HUES64 (cell line): ENCODE measurements around the gene PSPH. TPM values are rescaled to one million over a fixed set of nuclear protein-coding genes. Genes with fewer than 3 reads are reported as not detected.
A peak's percentile ranks its signal among the peaks of the same experiment; 100 is the strongest.
"Not testable (repeated sequence)": the region's sequence is repeated elsewhere in the genome, so short reads cannot be mapped to it uniquely, and the experiment has no call there.

Experiments
- H3K27ac ChIP-seq: 2 replicates; pipeline ENCODE4 v1.7.0; 2013; ENCODE audit warnings: low read depth, low read length, inconsistent platforms
- H3K27me3 ChIP-seq: 2 replicates; pipeline ENCODE4 v1.6.1; 2013; ENCODE audit warnings: mild to moderate bottlenecking, low read length; ENCODE audit not compliant: insufficient read depth
- H3K36me3 ChIP-seq: 2 replicates; pipeline ENCODE4 v1.6.1; 2013; ENCODE audit warnings: mild to moderate bottlenecking, low read length; ENCODE audit not compliant: insufficient read depth
- H3K4me1 ChIP-seq: 2 replicates; pipeline ENCODE4 v1.6.1; 2013; ENCODE audit warnings: mild to moderate bottlenecking, low read length, moderate library complexity; ENCODE audit not compliant: insufficient read depth
- H3K4me3 ChIP-seq: 2 replicates; pipeline ENCODE4 v1.5.1; 2013; ENCODE audit warnings: mild to moderate bottlenecking, low read length, moderate library complexity
- H3K9ac ChIP-seq: 2 replicates; pipeline ENCODE4 v1.6.1; 2013; ENCODE audit warnings: mild to moderate bottlenecking, low read depth, low read length
- H3K9me3 ChIP-seq: 2 replicates; pipeline ENCODE4 v1.6.1; 2013; ENCODE audit warnings: low read depth, low read length; ENCODE audit not compliant: insufficient read depth
- WGBS: fragments of 150-250, 120-280 bp; methylation state at CpG from one replicate; pipeline ENCODE4 v1.1.7; 2013; ENCODE audit warnings: missing lambda C conversion rate; 5-methylcytosine and 5-hydroxymethylcytosine counted together
- polyA plus RNA-seq, 2 experiments: library from polyadenylated mRNA; stranded (reverse); fragments of 50-300 nt; gene quantifications; one replicate each; pipeline ENCODE4 v1.2.3, GENCODE V29; 2013

PSPH gene
- polyA plus RNA-seq (2013, experiment 1 of 2): 41.6 TPM
- polyA plus RNA-seq (2013, experiment 2 of 2): 39.7 TPM

- peak within 1 kb of the TSS; percentile 99 for H3K27ac ChIP-seq
- WGBS: under 1% methylated on average over 97 of the region's 97 CpGs
- peaks cover 45% of the 10 kb centered on the region for H3K36me3 ChIP-seq
- peak within 1 kb of the TSS; percentile 79 for H3K4me3 ChIP-seq
- H3K4me1 ChIP-seq: peaks cover 9% of the 10 kb centered on the region
- peak within 1 kb of the TSS; percentile 100 for H3K9ac ChIP-seq
- H3K27me3 ChIP-seq: no peaks in the 10 kb centered on the region
- no peaks in the 10 kb centered on the region for H3K9me3 ChIP-seq
Observed at GRCh38 chr7:56051339-56052191, at the start of gene PSPH, which contains the start of gene CCT6A. TSS of gene PSPH (minus strand) at chr7:56051444. CDS start at chr7:56021212, 30,232 bp downstream. TSS of gene CCT6A (plus strand) at chr7:56051765. CDS start at chr7:56051849, 84 bp downstream.

- WGBS: 93% methylated on average over 3 of the region's 3 CpGs
- Histone ChIP-seq H3K27ac (no peak overlapping the region), H3K9ac (no peak overlapping the region), H3K4me3 (no peak overlapping the region), H3K4me1 (no peaks in the 10 kb centered on the region), H3K9me3 (no peaks in the 10 kb centered on the region), H3K36me3 (peaks cover 43% of the 10 kb centered on the region), H3K27me3 (no peaks in the 10 kb centered on the region)
Observed at GRCh38 chr7:56099653-56100052, 48.4 kb upstream of the PSPH start.

GRCh38 chr7:56098187-56099008 lies 47.2 kb upstream of the PSPH start:
- peaks cover 35% of the 10 kb centered on the region for H3K36me3 ChIP-seq
- H3K27me3 ChIP-seq, H3K4me1 ChIP-seq, H3K4me3 ChIP-seq, H3K9me3 ChIP-seq, H3K9ac ChIP-seq, H3K27ac ChIP-seq: not testable (repeated sequence)
- WGBS: 96% methylated on average over 6 of the region's 8 CpGs

- no peak overlapping the region for H3K27ac ChIP-seq
- WGBS: 97% methylated on average over 5 of the region's 5 CpGs
- H3K9me3 ChIP-seq: no peaks in the 10 kb centered on the region
- no peaks in the 10 kb centered on the region for H3K27me3 ChIP-seq
- H3K4me1 ChIP-seq: no peaks in the 10 kb centered on the region
- no peak overlapping the region for H3K9ac ChIP-seq
- H3K4me3 ChIP-seq: no peak overlapping the region
- H3K36me3 ChIP-seq: peaks cover 28% of the 10 kb centered on the region
Observed at GRCh38 chr7:56097700-56098099, 46.5 kb upstream of the PSPH start.

GRCh38 chr7:56092789-56093531 lies 41.7 kb upstream of the PSPH start, which contains the start of gene PHKG1:
TSS of gene PHKG1 (minus strand) at chr7:56092952. CDS start at chr7:56088941, 4,011 bp downstream.
- Histone ChIP-seq H3K27ac (no peak within 1 kb of the TSS), H3K9ac (no peak within 1 kb of the TSS), H3K27me3 (no peaks in the 10 kb centered on the region), H3K36me3 (no peaks in the 10 kb centered on the region), H3K9me3 (no peaks in the 10 kb centered on the region), H3K4me1 (no peaks in the 10 kb centered on the region), H3K4me3 (no peak within 1 kb of the TSS)
- 88% methylated on average over 19 of the region's 19 CpGs for WGBS

GRCh38 chr7:56092388-56092787 lies 41.1 kb upstream of the PSPH start:
- H3K9me3 ChIP-seq, H3K4me3 ChIP-seq, H3K4me1 ChIP-seq, H3K36me3 ChIP-seq, H3K9ac ChIP-seq, H3K27ac ChIP-seq, H3K27me3 ChIP-seq: not testable (repeated sequence)
- 94% methylated on average over 5 of the region's 6 CpGs for WGBS

GRCh38 chr7:56091591-56091990 lies 40.3 kb upstream of the PSPH start:
- Histone ChIP-seq H3K27ac (no peak overlapping the region), H3K9me3 (no peaks in the 10 kb centered on the region), H3K27me3 (no peaks in the 10 kb centered on the region), H3K9ac (no peak overlapping the region), H3K4me1 (no peaks in the 10 kb centered on the region), H3K36me3 (no peaks in the 10 kb centered on the region), H3K4me3 (no peak overlapping the region)
- 94% methylated on average over 3 of the region's 3 CpGs for WGBS

GRCh38 chr7:56087445-56087844 lies 36.2 kb upstream of the PSPH start:
- no peaks in the 10 kb centered on the region for H3K9me3 ChIP-seq
- no peak overlapping the region for H3K9ac ChIP-seq
- no peaks in the 10 kb centered on the region for H3K36me3 ChIP-seq
- WGBS: 95% methylated on average over 16 of the region's 16 CpGs
- no peaks in the 10 kb centered on the region for H3K27me3 ChIP-seq
- no peak overlapping the region for H3K4me3 ChIP-seq
- no peak overlapping the region for H3K27ac ChIP-seq
- H3K4me1 ChIP-seq: no peaks in the 10 kb centered on the region

GRCh38 chr7:56086761-56087160 lies 35.5 kb upstream of the PSPH start:
- H3K27me3 ChIP-seq: no peaks in the 10 kb centered on the region
- H3K4me1 ChIP-seq: no peaks in the 10 kb centered on the region
- no peak overlapping the region for H3K27ac ChIP-seq
- no peak overlapping the region for H3K4me3 ChIP-seq
- 94% methylated on average over 7 of the region's 7 CpGs for WGBS
- 0 out of 2 replicates have a peak, but pooled peaks cover 1% of the 10 kb centered on the region for H3K36me3 ChIP-seq
- H3K9ac ChIP-seq: no peak overlapping the region
- H3K9me3 ChIP-seq: no peaks in the 10 kb centered on the region

- H3K4me1 ChIP-seq: no peaks in the 10 kb centered on the region
- no peaks in the 10 kb centered on the region for H3K27me3 ChIP-seq
- WGBS: 92% methylated on average over 13 of the region's 13 CpGs
- H3K27ac ChIP-seq: no peak overlapping the region
- H3K4me3 ChIP-seq: no peak overlapping the region
- no peak overlapping the region for H3K9ac ChIP-seq
- no peaks in the 10 kb centered on the region for H3K9me3 ChIP-seq
- H3K36me3 ChIP-seq: peaks cover 22% of the 10 kb centered on the region
Observed at GRCh38 chr7:56083150-56083785, 32.0 kb upstream of the PSPH start.
